Naive thymus-derived CD8-positive, alpha-beta T cell (primary cell): ENCODE data around the gene CHCHD6. TPM values are rescaled to one million over a fixed set of nuclear protein-coding genes. Genes with fewer than 3 reads are reported as not detected.

Experiments
- ATAC-seq, 2 donors: fragments of 150-1000 bp; cut with Tn5 transposase in 1 of 2; sonication (Bioruptor Pico), chemical (Tn5 transposase) in 1 of 2; 1 replicate in 1 of 2; 2 replicates in 1 of 2; pipeline ENCODE4 v1.10.0; 2021; ENCODE audit warnings: mild to moderate bottlenecking in 2 of 2, moderate library complexity in 2 of 2
- POLR2A ChIA-PET: fragments of 350-600 bp; sonication (Branson Sonifier 250); formaldehyde crosslinking; loops from one replicate; lab custom pipeline; 2021; ENCODE audit warnings: antibody characterized with exemption; lab: Charles Lee
- DNase-seq, 10 donors: peaks; one replicate each; pipeline versions ENCODE4 v3.0.0 to v3.0.0-alpha.2; 2020 to 2022
- H3K27ac Mint-ChIP-seq, 10 donors: one replicate each; pipeline ENCODE4 v1.8.0; 2020 to 2022; ENCODE audit warnings: mild to moderate bottlenecking in 10 of 10, mixed read lengths in 10 of 10, moderate library complexity in 4 of 10, inconsistent platforms in 1 of 10
- H3K27me3 Mint-ChIP-seq, 5 donors: one replicate each; pipeline ENCODE4 v1.8.0; 2021 to 2022; ENCODE audit warnings: mixed read lengths in 5 of 5
- H3K36me3 Mint-ChIP-seq, 3 donors: one replicate each; pipeline ENCODE4 v1.8.0; 2020 to 2022; ENCODE audit warnings: mixed read lengths in 3 of 3, mild to moderate bottlenecking in 2 of 3, inconsistent platforms in 1 of 3
- H3K4me1 Mint-ChIP-seq, 4 donors: one replicate each; pipeline ENCODE4 v1.8.0; 2021 to 2022; ENCODE audit warnings: mixed read lengths in 4 of 4
- H3K4me3 Mint-ChIP-seq, 10 donors: one replicate each; pipeline ENCODE4 v1.8.0; 2020 to 2022; ENCODE audit warnings: mild to moderate bottlenecking in 10 of 10, mixed read lengths in 10 of 10, moderate library complexity in 6 of 10, inconsistent platforms in 1 of 10
- H3K9me3 Mint-ChIP-seq, 9 donors: one replicate each; pipeline ENCODE4 v1.8.0; 2020 to 2022; ENCODE audit warnings: mixed read lengths in 9 of 9, mild to moderate bottlenecking in 3 of 9, inconsistent platforms in 1 of 9, moderate library complexity in 1 of 9
- polyA plus RNA-seq, 3 donors: library from polyadenylated mRNA; unstranded; fragments of 300-500 nt; fragmentation: Illumina TruSeq; gene quantifications; one replicate each; pipeline ENCODE4 v1.2.3, GENCODE V29; 2021
- total RNA-seq, 8 experiments: library from RNA in 2 of 8; stranded (reverse) in 2 of 8; gene quantifications; one replicate each; pipeline ENCODE4 v1.2.3 and lab custom pipeline; 2021 to 2026

CHCHD6 gene
- total and polyA plus RNA-seq, 5 experiments from 2014 or later = 7.8 to 16.9 (median 11.3) TPM

DNA sequence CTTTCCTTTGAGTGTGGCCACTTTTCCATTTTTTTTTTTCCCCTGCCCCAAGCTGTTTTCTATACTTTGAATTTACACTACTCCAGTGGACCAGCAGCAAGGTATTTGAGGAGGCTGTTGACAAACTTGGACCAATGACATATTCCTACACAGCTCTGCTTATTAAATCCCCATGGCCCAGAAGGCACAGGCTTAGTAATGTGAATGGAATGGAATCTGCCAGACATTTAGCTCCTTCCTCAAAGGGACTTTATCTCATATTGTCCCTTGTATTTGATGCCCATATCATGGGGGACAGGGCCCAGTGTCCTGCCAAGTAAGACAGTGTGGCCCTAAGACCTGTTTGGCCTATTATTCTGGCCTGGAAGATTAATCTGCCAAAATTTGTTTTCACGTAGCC lies 107.5 kb downstream of the CHCHD6 start:
- H3K36me3 Mint-ChIP-seq = peaks cover 0 to 3% (median 0%) of the 10 kb centered on the region in 3 donors
- no peak overlapping the region for H3K4me3 Mint-ChIP-seq
- no peaks in the 10 kb centered on the region for H3K27me3 Mint-ChIP-seq
- ATAC-seq (no peak), DNase-seq (no peak)
- POLR2A ChIA-PET = no interaction called here
- no peak overlapping the region for H3K27ac Mint-ChIP-seq
- peaks cover 0 to 16% (median 12%) of the 10 kb centered on the region in 4 donors for H3K4me1 Mint-ChIP-seq
- H3K9me3 Mint-ChIP-seq = peaks cover 0 to 16% (median 0%) of the 10 kb centered on the region in 9 donors

DNA sequence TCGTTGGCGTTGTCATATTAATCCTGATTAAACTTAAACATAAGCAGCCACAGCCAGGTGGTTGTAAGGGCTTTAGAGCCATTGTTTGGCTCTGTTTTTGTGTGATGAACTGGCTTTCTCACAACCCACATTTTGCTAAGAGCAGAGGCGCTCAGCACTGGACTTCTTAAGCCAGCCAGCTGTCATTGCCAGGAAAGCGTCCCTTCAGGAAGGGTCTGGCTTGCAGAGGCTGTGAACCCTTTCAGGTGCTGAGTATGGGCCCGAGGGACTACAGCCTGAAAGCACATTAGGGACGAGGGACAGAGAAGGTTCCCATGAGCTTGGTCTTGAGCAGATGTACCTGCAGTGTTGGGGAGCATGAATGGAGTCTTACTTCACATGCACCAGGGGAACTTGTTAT lies 112.3 kb downstream of the CHCHD6 start:
- ATAC-seq = no peak
- Mint-ChIP-seq H3K4me3 (no peak overlapping the region), H3K27ac (no peak overlapping the region), H3K36me3 (peaks cover 0 to 14% (median 10%) of the 10 kb centered on the region in 3 donors), H3K9me3 (peaks cover 0 to 9% (median 3%) of the 10 kb centered on the region in 9 donors), H3K4me1 (peaks cover 0 to 21% (median 18%) of the 10 kb centered on the region in 4 donors), H3K27me3 (no peaks in the 10 kb centered on the region)
- DNase-seq = no peak
- POLR2A ChIA-PET = no interaction called here

DNA sequence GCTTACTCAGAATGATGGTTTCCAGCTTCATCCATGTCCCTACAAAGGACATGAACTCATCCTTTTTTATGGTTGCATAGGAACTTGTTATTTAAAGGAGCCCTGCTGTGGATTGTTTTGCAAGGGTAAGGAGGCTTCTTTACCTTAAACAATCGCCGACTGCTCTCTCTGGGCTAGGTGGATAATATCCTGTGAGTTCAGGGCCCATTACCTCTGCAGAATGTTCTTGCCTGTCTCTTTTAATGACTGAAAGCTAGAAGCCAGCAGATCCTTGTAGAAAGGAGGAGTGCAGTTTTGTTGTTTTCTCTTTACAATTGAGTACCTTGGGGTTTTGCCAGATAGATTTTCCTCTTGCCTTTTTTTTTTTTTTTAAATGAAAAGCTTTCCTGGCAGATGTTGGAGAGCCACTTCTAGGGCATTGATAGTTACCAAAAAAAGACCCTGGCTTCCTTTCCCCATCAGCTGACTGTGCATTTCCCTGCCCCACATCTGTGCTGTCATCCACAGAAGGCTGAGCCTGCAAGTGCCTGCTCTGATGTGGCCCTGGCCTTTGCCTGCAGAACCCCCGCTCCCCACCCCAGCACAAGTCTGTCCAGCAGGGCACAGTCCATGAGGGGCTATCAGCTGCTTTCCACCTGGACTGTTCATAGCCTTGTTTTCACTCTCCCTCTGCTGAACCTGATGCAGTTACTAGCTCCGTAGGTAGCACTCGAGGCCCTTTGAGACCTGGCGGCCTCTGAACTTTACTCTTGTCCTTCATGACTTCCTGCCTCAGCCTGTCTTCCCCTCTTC lies 113.1 kb downstream of the CHCHD6 start:
- H3K27ac Mint-ChIP-seq = peak overlapping the region in 4 of 10 donors; percentile 24 to 75 (median 38)
- no peak for ATAC-seq

DNA sequence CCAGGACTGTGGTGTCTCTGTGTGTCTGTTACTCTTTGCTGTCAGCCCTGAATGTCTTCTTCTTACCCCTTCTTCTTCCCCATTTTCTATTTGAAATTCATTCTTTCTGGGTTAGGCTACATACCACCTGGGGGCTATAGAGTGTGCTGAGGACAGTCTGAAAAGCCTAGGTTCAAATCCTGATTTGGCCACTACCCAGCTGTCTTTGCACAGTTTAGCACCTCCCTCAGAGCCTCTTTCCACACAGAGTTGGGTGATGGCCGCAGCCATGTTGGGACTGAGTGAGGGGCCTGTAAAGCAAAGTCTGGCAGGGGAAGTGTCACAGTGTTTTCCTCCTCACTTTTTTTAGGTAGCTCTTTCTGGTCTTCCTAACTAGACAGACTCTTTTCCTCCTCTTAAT lies 113.7 kb downstream of the CHCHD6 start:
- H3K4me3 Mint-ChIP-seq = no peak overlapping the region
- H3K27me3 Mint-ChIP-seq = no peaks in the 10 kb centered on the region
- H3K27ac Mint-ChIP-seq = peak overlapping the region in 4 of 10 donors; percentile 24 to 75 (median 42)
- no peak for ATAC-seq
- no peak for DNase-seq
- peaks cover 0 to 20% (median 6%) of the 10 kb centered on the region in 9 donors for H3K9me3 Mint-ChIP-seq
- peaks cover 0 to 21% (median 19%) of the 10 kb centered on the region in 4 donors for H3K4me1 Mint-ChIP-seq
- H3K36me3 Mint-ChIP-seq = peaks cover 0 to 24% (median 14%) of the 10 kb centered on the region in 3 donors
- POLR2A ChIA-PET = no interaction called here

More for the DNA sequence above, 113.1 kb downstream of the CHCHD6 start:
- Mint-ChIP-seq H3K4me1 (peaks cover 0 to 21% (median 19%) of the 10 kb centered on the region in 4 donors), H3K4me3 (no peak overlapping the region), H3K27me3 (no peaks in the 10 kb centered on the region), H3K36me3 (peaks cover 0 to 21% (median 14%) of the 10 kb centered on the region in 3 donors), H3K9me3 (peaks cover 0 to 18% (median 6%) of the 10 kb centered on the region in 9 donors)
- POLR2A ChIA-PET = no interaction called here
- no peak for DNase-seq

DNA sequence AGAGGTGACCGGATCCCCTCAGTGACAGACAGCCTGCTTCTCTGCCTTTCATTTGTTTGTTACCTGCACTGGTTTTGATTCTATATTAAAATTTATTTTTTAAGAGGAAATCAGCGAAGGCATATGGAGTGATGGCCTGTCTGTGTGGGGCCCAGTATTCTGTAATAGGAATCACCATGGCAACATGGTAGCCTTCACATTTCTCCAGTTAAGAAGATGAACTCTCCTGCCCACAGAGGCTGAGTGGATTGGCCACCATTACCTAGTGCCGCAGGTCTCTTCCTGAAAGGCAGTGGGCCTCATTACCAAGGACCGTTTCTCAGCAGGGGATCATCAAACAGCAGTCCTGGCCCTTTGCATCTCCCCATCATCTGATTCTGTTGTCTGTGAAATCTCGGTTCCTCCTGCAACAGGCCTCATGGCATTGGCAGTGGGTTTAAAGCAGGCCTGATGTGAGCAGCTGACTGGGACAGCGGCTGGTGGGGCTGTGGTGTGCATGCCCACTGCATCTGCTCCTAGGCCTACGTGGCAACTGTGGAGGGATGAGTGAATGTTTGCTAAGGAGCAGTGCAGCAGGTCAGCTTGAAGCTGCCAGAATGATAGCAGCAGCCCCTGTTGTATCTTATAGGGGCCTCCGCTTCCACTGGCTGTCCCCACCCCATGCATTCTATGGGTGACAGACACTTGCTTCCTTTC lies 114.5 kb downstream of the CHCHD6 start:
- ATAC-seq = no peak
- Mint-ChIP-seq H3K36me3 (peaks cover 0 to 26% (median 14%) of the 10 kb centered on the region in 3 donors), H3K27ac (peak overlapping the region in 3 of 10 donors; percentile 32 to 60 (median 35)), H3K4me3 (no peak overlapping the region), H3K9me3 (peaks cover 0 to 20% (median 6%) of the 10 kb centered on the region in 9 donors), H3K4me1 (peaks cover 0 to 21% (median 19%) of the 10 kb centered on the region in 4 donors), H3K27me3 (no peaks in the 10 kb centered on the region)
- DNase-seq = no peak
- POLR2A ChIA-PET = no interaction called here

DNA sequence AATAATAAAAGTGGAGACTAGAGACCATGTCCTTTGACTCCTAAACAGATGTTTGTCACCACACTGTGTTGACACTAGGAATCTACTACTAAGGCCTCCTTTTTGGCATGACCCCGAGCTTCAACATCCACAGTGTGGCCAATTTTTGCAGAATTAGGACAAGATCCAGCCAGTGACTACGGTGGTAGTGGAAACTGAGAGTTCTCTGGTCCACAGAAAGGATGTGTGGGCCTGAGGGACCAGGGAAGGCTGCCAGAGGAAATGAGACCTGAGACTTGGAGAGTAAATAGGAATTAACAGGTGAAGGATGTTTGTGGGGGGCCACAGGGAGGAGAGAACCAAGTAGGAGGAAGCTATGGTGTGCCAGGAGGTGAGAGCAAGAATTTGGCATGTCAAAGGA lies 122.7 kb downstream of the CHCHD6 start:
- H3K27me3 Mint-ChIP-seq = no peaks in the 10 kb centered on the region
- peaks cover 0 to 7% (median 5%) of the 10 kb centered on the region in 9 donors for H3K9me3 Mint-ChIP-seq
- no peak overlapping the region for H3K4me3 Mint-ChIP-seq
- DNase-seq (no peak), ATAC-seq (no peak)
- no peak overlapping the region for H3K27ac Mint-ChIP-seq
- POLR2A ChIA-PET = no interaction called here
- peaks cover 0 to 18% (median 12%) of the 10 kb centered on the region in 4 donors for H3K4me1 Mint-ChIP-seq
- H3K36me3 Mint-ChIP-seq = peaks cover 0 to 10% (median 2%) of the 10 kb centered on the region in 3 donors

DNA sequence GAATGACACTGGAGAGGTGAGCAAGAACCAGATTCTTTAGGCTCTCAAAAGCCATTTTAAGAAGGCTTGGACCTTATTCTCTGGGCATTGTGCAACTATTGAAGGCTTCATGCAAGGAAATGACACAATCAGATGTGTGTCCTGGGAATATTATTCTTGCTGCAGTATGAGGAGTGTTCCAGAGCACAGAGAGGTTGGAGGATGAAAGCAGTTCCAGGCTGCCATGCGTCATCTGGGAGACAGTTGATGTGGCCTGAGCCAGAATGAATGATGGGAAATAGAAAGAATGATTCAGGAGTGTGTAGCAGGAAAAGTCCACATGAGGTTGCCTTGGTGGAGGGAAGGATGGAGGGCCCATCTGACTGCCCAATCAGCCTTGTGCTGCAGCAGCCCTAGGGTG lies 123.1 kb downstream of the CHCHD6 start:
- ATAC-seq (no peak), DNase-seq (no peak)
- Mint-ChIP-seq H3K4me1 (peaks cover 0 to 18% (median 12%) of the 10 kb centered on the region in 4 donors), H3K27ac (no peak overlapping the region), H3K36me3 (peaks cover 0 to 6% (median 2%) of the 10 kb centered on the region in 3 donors), H3K9me3 (peaks cover 0 to 3% (median under 1%) of the 10 kb centered on the region in 9 donors), H3K27me3 (no peaks in the 10 kb centered on the region), H3K4me3 (no peak overlapping the region)
- POLR2A ChIA-PET = no interaction called here

DNA sequence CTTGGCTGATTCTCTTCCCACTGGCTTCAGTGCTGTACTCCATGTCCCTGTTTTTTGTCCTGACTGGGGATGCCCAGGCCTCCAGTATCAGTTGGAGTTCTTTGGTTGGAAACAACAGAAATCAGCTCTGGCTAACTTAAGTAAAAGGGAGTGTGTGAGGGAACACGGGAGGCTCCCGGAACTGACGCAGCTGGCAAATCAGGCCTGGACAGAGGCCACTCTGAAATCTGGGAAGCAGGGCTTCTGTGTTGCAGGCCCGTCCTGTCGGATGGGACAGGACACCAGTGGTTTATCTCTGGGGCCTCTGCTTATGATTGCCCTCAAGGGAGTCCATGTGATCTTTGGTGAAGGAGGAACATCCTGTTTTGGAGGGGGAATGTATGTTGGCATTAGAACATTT lies 124.3 kb downstream of the CHCHD6 start:
- peaks cover 0 to 18% (median 12%) of the 10 kb centered on the region in 4 donors for H3K4me1 Mint-ChIP-seq
- ATAC-seq = no peak
- H3K27ac Mint-ChIP-seq = peak overlapping the region in 2 of 10 donors; percentile 33 to 63
- H3K27me3 Mint-ChIP-seq = no peaks in the 10 kb centered on the region
- POLR2A ChIA-PET = no interaction called here
- H3K36me3 Mint-ChIP-seq = peaks cover 0 to 2% (median 0%) of the 10 kb centered on the region in 3 donors
- no peak for DNase-seq
- no peak overlapping the region for H3K4me3 Mint-ChIP-seq
- H3K9me3 Mint-ChIP-seq = no peaks in the 10 kb centered on the region

DNA sequence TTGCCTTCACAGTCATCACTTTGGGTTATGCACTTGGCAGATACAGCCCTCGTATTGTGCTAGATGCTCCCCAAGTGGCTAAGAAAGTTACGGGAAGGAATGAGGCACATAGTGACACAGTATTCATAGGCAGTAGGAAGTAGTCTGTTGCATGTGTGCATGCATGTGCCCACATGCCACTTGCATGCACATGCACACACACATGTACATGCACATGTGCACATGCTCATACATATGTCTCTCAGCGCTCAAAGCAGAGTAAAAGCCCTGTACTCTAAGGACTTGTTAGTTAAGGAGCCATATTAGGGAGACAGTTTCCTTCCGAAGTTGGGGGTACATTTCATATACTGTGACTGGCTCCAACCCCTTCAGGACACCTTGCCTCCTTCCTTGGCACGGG lies 128.9 kb downstream of the CHCHD6 start:
- H3K4me3 Mint-ChIP-seq = no peak overlapping the region
- H3K27ac Mint-ChIP-seq = no peak overlapping the region
- no peak for ATAC-seq
- H3K27me3 Mint-ChIP-seq = no peaks in the 10 kb centered on the region
- no peaks in the 10 kb centered on the region for H3K9me3 Mint-ChIP-seq
- POLR2A ChIA-PET = no interaction called here
- DNase-seq = no peak
- peaks cover 0 to 16% (median 0%) of the 10 kb centered on the region in 3 donors for H3K36me3 Mint-ChIP-seq
- peaks cover 0 to 18% (median 12%) of the 10 kb centered on the region in 4 donors for H3K4me1 Mint-ChIP-seq

DNA sequence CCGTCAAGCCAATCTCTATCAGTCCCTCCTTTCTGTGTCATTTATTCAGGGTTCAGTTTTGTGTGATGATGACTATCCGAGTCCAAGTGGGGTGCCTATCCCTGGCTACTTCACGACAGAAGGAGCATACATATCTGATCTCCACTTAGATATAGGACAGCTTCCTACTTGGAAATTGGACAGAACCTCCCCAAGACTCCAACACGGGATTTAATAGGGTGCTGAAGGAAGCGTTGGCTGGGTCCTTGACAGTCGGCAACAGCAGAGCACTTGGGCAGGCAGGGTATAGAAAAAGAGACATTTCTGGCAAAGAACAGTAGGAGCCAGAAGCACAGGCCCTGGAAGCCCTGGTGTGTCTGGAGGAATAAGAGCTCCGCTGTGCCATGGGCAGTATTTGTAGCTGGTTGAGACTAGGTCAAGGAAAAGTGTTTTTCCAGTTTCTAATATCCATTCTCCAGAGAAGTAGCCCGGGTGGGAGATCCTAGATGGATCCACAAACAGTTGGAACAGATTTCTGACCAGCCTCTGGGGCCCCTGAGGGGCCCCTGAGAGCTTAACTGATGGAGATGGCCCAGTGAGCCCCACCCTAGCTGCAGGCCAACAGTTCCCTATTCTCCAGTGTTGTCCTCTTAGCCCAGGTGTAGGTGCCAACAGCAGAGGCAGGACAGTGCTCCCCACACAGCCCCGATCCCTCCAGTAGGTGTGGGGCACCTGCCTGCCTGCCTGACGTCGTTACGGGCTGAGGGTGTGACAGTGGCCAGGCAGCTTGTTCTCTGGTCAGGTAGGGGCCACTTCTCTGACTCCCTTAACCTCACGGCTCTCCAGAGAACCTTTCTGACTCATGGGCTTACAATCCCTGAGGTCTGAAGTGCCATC lies 130.8 kb downstream of the CHCHD6 start:
- DNase-seq = no peak
- POLR2A ChIA-PET = interaction anchor here (0.7 kb wide), 1 partner anchor 315 kb away, joined by 4 read pairs; no protein-coding TSS in a partner anchor
- H3K27ac Mint-ChIP-seq = peak overlapping the region in 2 of 10 donors; percentile 19 to 57
- peaks cover 0 to 2% (median 0%) of the 10 kb centered on the region in 9 donors for H3K9me3 Mint-ChIP-seq
- H3K4me3 Mint-ChIP-seq = no peak overlapping the region
- peaks cover 0 to 20% (median 14%) of the 10 kb centered on the region in 3 donors for H3K36me3 Mint-ChIP-seq
- no peak for ATAC-seq
- no peaks in the 10 kb centered on the region for H3K27me3 Mint-ChIP-seq
- peaks cover 0 to 4% (median 0%) of the 10 kb centered on the region in 4 donors for H3K4me1 Mint-ChIP-seq

DNA sequence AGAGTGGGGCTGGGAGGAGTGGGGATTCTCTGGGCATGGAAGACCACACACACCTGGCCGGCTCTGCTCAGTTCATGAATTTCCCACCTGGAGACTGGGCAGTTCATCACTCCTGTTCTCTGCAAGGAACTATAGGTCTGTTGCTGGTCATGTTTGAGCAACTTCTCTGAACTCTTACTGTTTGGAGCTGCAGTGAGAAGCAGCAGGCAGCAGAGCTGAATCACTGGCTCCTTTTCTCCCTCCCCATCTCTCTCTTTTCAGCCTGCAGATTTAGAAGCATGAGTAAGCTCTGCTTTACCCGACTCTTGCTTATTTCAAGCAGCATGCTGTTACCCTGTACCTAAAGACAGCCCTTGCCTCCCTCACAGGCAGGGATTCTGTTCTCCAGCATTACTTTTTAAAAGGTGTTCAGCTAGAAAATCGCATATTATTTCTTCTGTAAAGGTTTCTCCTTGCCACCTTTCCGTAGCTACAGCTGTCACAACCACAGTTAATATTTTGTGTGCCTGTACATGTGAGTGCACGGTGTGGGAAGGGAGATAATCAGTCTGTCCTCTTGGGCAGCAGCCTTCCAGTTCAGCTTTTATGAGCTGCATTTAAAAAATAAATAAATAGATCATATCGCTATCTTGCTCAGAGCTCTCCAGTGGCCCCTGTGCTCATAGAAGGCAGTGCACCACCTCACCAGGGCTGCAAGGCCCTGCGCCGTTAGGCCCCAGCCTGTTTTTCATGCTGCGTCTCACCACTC lies 131.6 kb downstream of the CHCHD6 start:
- ATAC-seq = no peak

More for the DNA sequence above, 131.6 kb downstream of the CHCHD6 start:
- Mint-ChIP-seq H3K4me1 (peaks cover 0 to 4% (median 0%) of the 10 kb centered on the region in 4 donors), H3K36me3 (peaks cover 0 to 20% (median 16%) of the 10 kb centered on the region in 3 donors), H3K27me3 (no peaks in the 10 kb centered on the region), H3K4me3 (no peak overlapping the region), H3K9me3 (peaks cover 0 to 2% (median 0%) of the 10 kb centered on the region in 9 donors), H3K27ac (peak overlapping the region in 1 of 10 donors; percentile 6)
- DNase-seq = no peak
- POLR2A ChIA-PET = no interaction called here
